IMR-90 (cell line): ENCODE results near the gene FALEC. TPM values are rescaled to one million over a fixed set of nuclear protein-coding genes. Genes with fewer than 3 reads are reported as not detected.
A peak's percentile ranks its signal among the peaks of the same experiment; 100 is the strongest.

Experiments
- ATAC-seq: fragments of 200-7000 bp; cut with Tn5 transposase; 2 replicates; pipeline ENCODE4 v1.9.1; 2020; ENCODE audit warnings: low read depth, mild to moderate bottlenecking, moderate library complexity
- BruUV-seq: library from RNA; stranded (reverse); fragments of 400-500 nt; replicated peaks from 2 replicates; lab custom pipeline; 2021; lab: Mats Ljungman, UMichigan
- CTCF ChIA-PET: fragments of 300-600 bp; formaldehyde crosslinking; extraction: SDS; loops from one replicate; lab custom pipeline; 2021; ENCODE audit warnings: antibody characterized with exemption; lab: Yijun Ruan, JAX
- POLR2A ChIA-PET: fragments of 300-600 bp; sonication (Branson Sonifier 250); formaldehyde crosslinking; loops from one replicate; lab custom pipeline; 2022; ENCODE audit warnings: antibody characterized with exemption; ENCODE audit not compliant: unreplicated experiment; lab: Charles Lee
- DNase-seq: peaks from one replicate; pipeline ENCODE4 v3.0.0; 2013
- H2AFZ ChIP-seq: replicated peaks from 2 replicates; pipeline ENCODE3; 2013; ENCODE audit warnings: low read length, mild to moderate bottlenecking; ENCODE audit not compliant: poor library complexity
- H2AK5ac ChIP-seq: 2 replicates; pipeline ENCODE4 v1.6.1; 2013; ENCODE audit warnings: low read depth, low read length, inconsistent platforms
- H2AK9ac ChIP-seq: replicated peaks from 2 replicates; pipeline ENCODE3; 2013; ENCODE audit warnings: mild to moderate bottlenecking, low read depth, low read length, moderate library complexity; ENCODE audit not compliant: poor library complexity
- H2BK120ac ChIP-seq: 2 replicates; pipeline ENCODE4 v1.6.1; 2013; ENCODE audit warnings: low read depth, low read length, inconsistent platforms
- H2BK15ac ChIP-seq: 3 replicates; pipeline ENCODE4 v1.6.1; 2013; ENCODE audit warnings: low read depth, low read length, inconsistent platforms
- H2BK20ac ChIP-seq: 2 replicates; pipeline ENCODE4 v1.6.1; 2013; ENCODE audit warnings: low read depth, mild to moderate bottlenecking, inconsistent platforms, low read length, moderate library complexity
- H2BK5ac ChIP-seq: 2 replicates; pipeline ENCODE4 v1.6.1; 2013; ENCODE audit warnings: mild to moderate bottlenecking, low read depth, low read length, inconsistent platforms; ENCODE audit not compliant: poor library complexity, severe bottlenecking
- H3K14ac ChIP-seq: replicated peaks from 2 replicates; pipeline ENCODE4 v1.6.1; 2013; ENCODE audit warnings: low read depth, low read length, inconsistent platforms
- H3K18ac ChIP-seq: 2 replicates; pipeline ENCODE4 v1.6.1; 2013; ENCODE audit warnings: low read depth, low read length, control low read depth
- H3K23ac ChIP-seq: 2 replicates; pipeline ENCODE4 v1.6.1; 2013; ENCODE audit warnings: low read depth, low read length, inconsistent platforms
- H3K27ac ChIP-seq: 2 replicates; pipeline ENCODE4 v1.5.1; 2013; ENCODE audit warnings: mild to moderate bottlenecking, control low read depth, low read length; ENCODE audit not compliant: insufficient read depth
- H3K27me3 ChIP-seq: 2 replicates; pipeline ENCODE4 v1.6.1; 2013; ENCODE audit warnings: low read length; ENCODE audit not compliant: control insufficient read depth, insufficient read depth
- H3K36me3 ChIP-seq: 2 replicates; pipeline ENCODE4 v1.6.1; 2013; ENCODE audit warnings: low read length, mixed read lengths; ENCODE audit not compliant: control insufficient read depth, insufficient read depth
- H3K4ac ChIP-seq: 2 replicates; pipeline ENCODE4 v1.6.1; 2013; ENCODE audit warnings: low read depth, low read length, inconsistent platforms
- H3K4me1 ChIP-seq: 2 replicates; pipeline ENCODE4 v1.6.1; 2013; ENCODE audit warnings: low read length, mixed read lengths; ENCODE audit not compliant: control insufficient read depth, insufficient read depth
- H3K4me2 ChIP-seq: 2 replicates; pipeline ENCODE4 v1.6.1; 2013; ENCODE audit warnings: low read depth, mild to moderate bottlenecking, control low read depth, low read length, moderate library complexity
- H3K4me3 ChIP-seq: 2 replicates; pipeline ENCODE4 v1.5.1; 2013; ENCODE audit warnings: low read depth, mild to moderate bottlenecking, control low read depth, low read length, moderate library complexity; ENCODE audit not compliant: insufficient read depth
- H3K56ac ChIP-seq: 2 replicates; pipeline ENCODE4 v1.6.1; 2013; ENCODE audit warnings: low read length, inconsistent platforms; ENCODE audit not compliant: insufficient read depth; ENCODE audit errors: extremely low read depth
- H3K79me1 ChIP-seq, 2 experiments: 2 replicates each; pipeline ENCODE4 v1.6.1; 2013; ENCODE audit warnings: low read length in 2 of 2, inconsistent platforms in 1 of 2, low read depth in 1 of 2
- H3K9ac ChIP-seq: 2 replicates; pipeline ENCODE4 v1.6.1; 2013; ENCODE audit warnings: low read depth, low read length, control low read depth
- H3K9me1 ChIP-seq: 2 replicates; pipeline ENCODE4 v1.6.1; 2013; ENCODE audit warnings: low read length, inconsistent platforms; ENCODE audit not compliant: insufficient read depth
- H3K9me3 ChIP-seq: 2 replicates; pipeline ENCODE4 v1.6.1; 2013; ENCODE audit warnings: low read length; ENCODE audit not compliant: control insufficient read depth, insufficient read depth
- H4K20me1 ChIP-seq: 2 replicates; pipeline ENCODE4 v1.6.1; 2013; ENCODE audit warnings: low read length, inconsistent platforms; ENCODE audit not compliant: insufficient read depth
- H4K5ac ChIP-seq: 2 replicates; pipeline ENCODE4 v1.6.1; 2013; ENCODE audit warnings: mild to moderate bottlenecking, low read depth, low read length, control low read depth
- H4K8ac ChIP-seq, 2 experiments: 2 replicates each; pipeline ENCODE4 v1.6.1; 2013; ENCODE audit warnings: low read depth in 2 of 2, low read length in 2 of 2, control low read depth in 1 of 2, inconsistent platforms in 1 of 2
- H4K91ac ChIP-seq: 2 replicates; pipeline ENCODE4 v1.6.1; 2013; ENCODE audit warnings: low read depth, low read length, inconsistent platforms; ENCODE audit not compliant: insufficient read depth
- BHLHE40 ChIP-seq: fragments of 150-350 bp; IDR thresholded peaks from 2 replicates; pipeline ENCODE4 v1.6.1; 2016; ENCODE audit warnings: mild to moderate bottlenecking, low read depth, low read length
- CEBPB ChIP-seq: IDR thresholded peaks from 2 replicates; pipeline ENCODE4 v1.6.1; 2012; ENCODE audit warnings: low read depth, low read length, improper control_type of control experiment
- CHD1 ChIP-seq: IDR thresholded peaks from 2 replicates; pipeline ENCODE4 v1.6.1; 2012; ENCODE audit warnings: low read depth, low read length, improper control_type of control experiment
- CTCF ChIP-seq: conservative IDR thresholded peaks from 2 replicates; pipeline ENCODE4 v1.5.1; 2012; ENCODE audit warnings: mild to moderate bottlenecking, low read depth, low read length, improper control_type of control experiment
- FOS ChIP-seq: fragments of 150-350 bp; IDR thresholded peaks from 2 replicates; pipeline ENCODE4 v1.6.1; 2016; ENCODE audit warnings: low read depth, low read length
- MAFK ChIP-seq: IDR thresholded peaks from 2 replicates; pipeline ENCODE4 v1.6.1; 2012; ENCODE audit warnings: low read depth, low read length, improper control_type of control experiment
- MAZ ChIP-seq: IDR thresholded peaks from 2 replicates; pipeline ENCODE4 v1.6.1; 2012; ENCODE audit warnings: low read depth, mild to moderate bottlenecking, low read length, improper control_type of control experiment, moderate library complexity, borderline replicate concordance
- MXI1 ChIP-seq: IDR thresholded peaks from 2 replicates; pipeline ENCODE4 v1.6.1; 2012; ENCODE audit warnings: low read depth, mild to moderate bottlenecking, low read length, moderate library complexity, borderline replicate concordance
- NFE2L2 ChIP-seq: fragments of 150-350 bp; IDR thresholded peaks from 2 replicates; pipeline ENCODE4 v1.6.1; 2016; ENCODE audit warnings: low read depth, mild to moderate bottlenecking, low read length
- POLR2A ChIP-seq: IDR thresholded peaks from 2 replicates; pipeline ENCODE4 v1.6.1; 2012; ENCODE audit warnings: mild to moderate bottlenecking, low read depth, low read length
- RAD21 ChIP-seq: IDR thresholded peaks from 2 replicates; pipeline ENCODE4 v1.6.1; 2012; ENCODE audit warnings: low read length, improper control_type of control experiment
- RCOR1 ChIP-seq: IDR thresholded peaks from 2 replicates; pipeline ENCODE4 v1.6.1; 2012; ENCODE audit warnings: mild to moderate bottlenecking, low read length, improper control_type of control experiment; ENCODE audit not compliant: insufficient replicate concordance
- RFX5 ChIP-seq: IDR thresholded peaks from 2 replicates; pipeline ENCODE4 v1.8.0; 2012; ENCODE audit warnings: low read depth, mild to moderate bottlenecking, low read length, moderate library complexity
- SMC3 ChIP-seq: fragments of 150-350 bp; IDR thresholded peaks from 2 replicates; pipeline ENCODE4 v1.6.1; 2016; ENCODE audit warnings: low read depth, mild to moderate bottlenecking, antibody characterized with exemption, low read length, moderate library complexity
- USF2 ChIP-seq: fragments of 150-350 bp; IDR thresholded peaks from 2 replicates; pipeline ENCODE4 v1.6.1; 2017; ENCODE audit warnings: mild to moderate bottlenecking, antibody characterized with exemption, low read length, low read depth
- WGBS, 2 experiments: methylation state at CpG; one replicate each; pipeline versions ENCODE4 v1.1.5 to v1.1.7; 2013; ENCODE audit warnings: missing lambda C conversion rate in 2 of 2; ENCODE audit not compliant: insufficient read length in 1 of 2; ENCODE audit errors: extremely low coverage in 2 of 2; 5-methylcytosine and 5-hydroxymethylcytosine counted together
- dilution Hi-C: fragments of 300-500 bp; cut with HindIII; formaldehyde crosslinking; loops from one replicate; pipeline ENCODE4 v1.14.3; 2018; ENCODE audit warnings: low sequenced_read_pairs; ENCODE audit not compliant: unreplicated experiment
- in situ Hi-C: fragments of 300-500 bp; cut with MboI; formaldehyde crosslinking; loops from 3 replicates; pipeline ENCODE4 v1.14.3; 2019; ENCODE audit warnings: low sequenced_read_pairs, inconsistent platforms, mixed read lengths
- intact Hi-C: fragments of 100-400 bp; cut with micrococcal nuclease; formaldehyde crosslinking; loops from 2 replicates; pipeline ENCODE4 v1.10.0; 2022
- polyA plus RNA-seq, 3 experiments: library from polyadenylated mRNA; depleted of rRNA; stranded (reverse); fragments of >200 nt; gene quantifications; 2 replicates each; pipeline ENCODE4 v1.2.3, GENCODE V29; 2012; ENCODE audit warnings: low replicate concordance in 1 of 3
- total RNA-seq: library from RNA; depleted of rRNA; stranded (reverse); fragments of >200 nt; gene quantifications from 2 replicates; pipeline ENCODE4 v1.2.3, GENCODE V29; 2012

Gene FALEC
- total and polyA plus RNA-seq, 2 of the 4 experiments (the other 2 are of a cell fraction), result not detected

- H2AK9ac ChIP-seq, result peak overlapping the region; percentile 83
- H3K23ac ChIP-seq, result peak overlapping the region; percentile 98
- 39% methylated on average over 15 of the region's 21 CpGs; no CpG with 5 or more reads in 1 of the 2 experiments for WGBS, 2 experiments
- intact Hi-C loops (loop anchor here (5.0 kb wide), 1 partner anchor 193 kb away; the partner anchor contains the start of gene PRPF3), in situ Hi-C loops (no loop called here), dilution Hi-C loops (no loop called here)
- H3K9me1 ChIP-seq, result peaks cover 19% of the 10 kb centered on the region
- H3K14ac ChIP-seq, result peak overlapping the region; percentile 95
- peak overlapping the region; percentile 98 for H2AFZ ChIP-seq
- ATAC-seq (no peak), DNase-seq (no peak)
- peak overlapping the region; percentile 30 for H2AK5ac ChIP-seq
- peak overlapping the region; percentile 70 for H3K4me2 ChIP-seq
- H2BK20ac ChIP-seq, result peak overlapping the region; percentile 61
- H3K79me1 ChIP-seq, result peaks cover 7 to 47% of the 10 kb centered on the region in 2 experiments; a peak in 3 of 4 replicates
- H3K4me1 ChIP-seq, result peaks cover 6% of the 10 kb centered on the region
- ChIA-PET CTCF (interaction anchor here (2.5 to 3.0 kb wide), 2 partner anchors 17 to 22 kb away, joined by 12 to 13 read pairs; no protein-coding TSS in a partner anchor), POLR2A (no interaction called here)
- H4K5ac ChIP-seq, result peak overlapping the region; percentile 3
- H2BK15ac ChIP-seq, result peak overlapping the region; percentile 23; the same call in 1 of the 3 replicates
- H4K91ac ChIP-seq, result peak overlapping the region; percentile 35
- H3K27ac ChIP-seq, result peak overlapping the region; percentile 35
- H3K4ac ChIP-seq, result peak overlapping the region; percentile 89
- peak overlapping the region; percentile 67; the same call in 1 of the 2 replicates for H3K56ac ChIP-seq
- no peaks in the 10 kb centered on the region for H3K27me3 ChIP-seq
- TF ChIP-seq CEBPB, result no peak
- TF ChIP-seq MAZ, result no peak
- TF ChIP-seq MXI1, result no peak
- no peak for TF ChIP-seq NFE2L2
- TF ChIP-seq FOS, result no peak
- no peak for TF ChIP-seq USF2
- no peak for TF ChIP-seq SMC3
- TF ChIP-seq RCOR1, result no peak
- TF ChIP-seq POLR2A, result no peak
- no peak for TF ChIP-seq CTCF
- no peak for TF ChIP-seq BHLHE40
- no peak for TF ChIP-seq MAFK
- no peak for TF ChIP-seq CHD1
- TF ChIP-seq RFX5, result no peak
- TF ChIP-seq RAD21, result no peak
- H3K9ac ChIP-seq, result peak overlapping the region; percentile 30
- no TSS peak for BruUV-seq
- peaks cover 27% of the 10 kb centered on the region for H3K36me3 ChIP-seq
- H4K20me1 ChIP-seq, result no peaks in the 10 kb centered on the region
- peak overlapping the region; percentile 8; the same call in 1 of the 2 replicates for H3K18ac ChIP-seq
- H3K9me3 ChIP-seq, result no peaks in the 10 kb centered on the region
- H3K4me3 ChIP-seq, result peak overlapping the region; percentile 41
- H4K8ac ChIP-seq, result peak overlapping the region; percentile 67 to 92
- peak overlapping the region; percentile 83 for H2BK120ac ChIP-seq
- H2BK5ac ChIP-seq, result peak overlapping the region; percentile 72
Observed at GRCh38 chr1:150514913-150515327, 632 bp upstream of the FALEC start.
